Memory B cell (primary cell): Measurements from ENCODE around the gene REC114.
A peak's percentile ranks its signal among the peaks of the same experiment; 100 is the strongest.

Experiments used
- ATAC-seq: fragments of 150-1000 bp; cut with Tn5 transposase; 2 replicates; pipeline ENCODE4 v1.10.0; 2021; ENCODE audit warnings: low read depth, mild to moderate bottlenecking, moderate library complexity
- DNase-seq, 2 donors: peaks; one replicate each; pipeline ENCODE4 v3.0.0; 2022; ENCODE audit warnings: low spot score in 2 of 2
- H3K27ac Mint-ChIP-seq: one replicate; pipeline ENCODE4 v1.8.0; 2022; ENCODE audit warnings: mild to moderate bottlenecking, moderate library complexity, mixed read lengths
- H3K27me3 Mint-ChIP-seq: one replicate; pipeline ENCODE4 v1.8.0; 2022; ENCODE audit warnings: mixed read lengths
- H3K36me3 Mint-ChIP-seq: one replicate; pipeline ENCODE4 v1.8.0; 2022; ENCODE audit warnings: mild to moderate bottlenecking, mixed read lengths
- H3K4me1 Mint-ChIP-seq: one replicate; pipeline ENCODE4 v1.8.0; 2022; ENCODE audit warnings: mixed read lengths
- H3K4me3 Mint-ChIP-seq: one replicate; pipeline ENCODE4 v1.8.0; 2022; ENCODE audit warnings: mild to moderate bottlenecking, moderate library complexity, mixed read lengths
- H3K9me3 Mint-ChIP-seq: one replicate; pipeline ENCODE4 v1.8.0; 2022; ENCODE audit warnings: mixed read lengths

Gene REC114

DNA sequence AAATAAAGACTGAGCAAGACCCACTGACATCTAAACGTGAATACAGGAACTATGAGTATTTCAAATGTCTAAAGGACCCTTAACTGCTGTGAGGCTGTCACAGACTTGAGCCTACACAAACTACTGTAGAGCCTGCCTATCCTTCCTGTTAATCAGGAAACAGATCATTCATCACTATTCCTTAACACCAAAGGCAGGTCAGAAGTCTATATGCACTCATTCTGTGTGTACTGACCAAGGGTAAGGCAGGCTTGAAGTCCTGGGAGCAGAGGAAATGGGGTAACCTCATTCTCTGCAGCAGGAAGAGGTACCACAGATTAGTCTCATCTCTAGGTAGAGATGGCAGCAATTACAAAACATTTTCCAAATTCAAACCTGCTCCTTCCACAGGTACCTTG is 159.5 kb downstream of the REC114 start:
- DNase-seq (no peak), ATAC-seq (no peak)
- H3K27me3 Mint-ChIP-seq = no peaks in the 10 kb centered on the region
- H3K4me3 Mint-ChIP-seq = no peak overlapping the region
- peaks cover 1% of the 10 kb centered on the region for H3K9me3 Mint-ChIP-seq
- no peak overlapping the region for H3K27ac Mint-ChIP-seq
- H3K4me1 Mint-ChIP-seq = peaks cover 26% of the 10 kb centered on the region
- H3K36me3 Mint-ChIP-seq = peaks cover 13% of the 10 kb centered on the region

DNA sequence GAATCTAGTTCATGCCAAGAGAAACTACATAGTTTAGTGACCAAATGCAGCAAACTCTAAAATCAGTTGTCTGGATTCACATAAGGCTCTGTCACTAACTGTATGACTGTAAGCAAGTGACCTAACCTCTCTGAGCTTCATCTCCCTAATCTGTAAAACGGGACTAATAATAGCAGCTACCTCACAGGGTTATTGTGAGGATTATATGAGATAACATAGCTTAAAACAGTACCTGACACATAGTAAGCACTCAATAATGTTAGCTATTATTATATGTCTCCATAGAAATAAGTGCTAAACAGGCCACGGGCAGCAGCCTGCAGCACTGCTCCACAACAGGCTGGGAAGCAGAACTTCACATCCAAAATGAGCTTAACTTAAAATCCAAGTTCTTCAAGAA is 160.0 kb downstream of the REC114 start:
- no peak overlapping the region for H3K27ac Mint-ChIP-seq
- no peak overlapping the region for H3K4me3 Mint-ChIP-seq
- peaks cover 1% of the 10 kb centered on the region for H3K9me3 Mint-ChIP-seq
- ATAC-seq = no peak
- peaks cover 14% of the 10 kb centered on the region for H3K36me3 Mint-ChIP-seq
- DNase-seq = no peak
- no peaks in the 10 kb centered on the region for H3K27me3 Mint-ChIP-seq
- peaks cover 26% of the 10 kb centered on the region for H3K4me1 Mint-ChIP-seq

DNA sequence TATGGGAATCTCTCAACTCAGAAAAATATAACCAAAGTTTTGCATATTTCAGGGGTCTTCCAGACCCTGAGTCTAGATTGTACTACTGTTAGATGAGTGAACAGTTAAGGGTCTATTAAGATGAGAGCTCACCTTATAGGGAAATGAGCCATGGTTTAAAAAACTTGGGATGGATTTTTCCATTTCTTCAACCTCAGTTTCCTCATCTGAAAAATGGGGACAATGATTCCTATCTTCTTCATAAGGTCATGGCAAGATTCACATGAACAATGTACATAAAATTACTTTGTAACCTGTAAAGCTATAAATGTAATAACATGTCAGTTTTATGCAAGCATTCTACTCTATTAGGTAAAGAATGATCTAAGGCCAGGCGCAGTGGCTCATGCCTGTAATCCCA is 161.5 kb downstream of the REC114 start:
- H3K4me1 Mint-ChIP-seq = peaks cover 20% of the 10 kb centered on the region
- ATAC-seq (no peak), DNase-seq (no peak)
- H3K4me3 Mint-ChIP-seq = no peak overlapping the region
- H3K27me3 Mint-ChIP-seq = no peaks in the 10 kb centered on the region
- peaks cover 16% of the 10 kb centered on the region for H3K36me3 Mint-ChIP-seq
- peaks cover 1% of the 10 kb centered on the region for H3K9me3 Mint-ChIP-seq
- no peak overlapping the region for H3K27ac Mint-ChIP-seq

DNA sequence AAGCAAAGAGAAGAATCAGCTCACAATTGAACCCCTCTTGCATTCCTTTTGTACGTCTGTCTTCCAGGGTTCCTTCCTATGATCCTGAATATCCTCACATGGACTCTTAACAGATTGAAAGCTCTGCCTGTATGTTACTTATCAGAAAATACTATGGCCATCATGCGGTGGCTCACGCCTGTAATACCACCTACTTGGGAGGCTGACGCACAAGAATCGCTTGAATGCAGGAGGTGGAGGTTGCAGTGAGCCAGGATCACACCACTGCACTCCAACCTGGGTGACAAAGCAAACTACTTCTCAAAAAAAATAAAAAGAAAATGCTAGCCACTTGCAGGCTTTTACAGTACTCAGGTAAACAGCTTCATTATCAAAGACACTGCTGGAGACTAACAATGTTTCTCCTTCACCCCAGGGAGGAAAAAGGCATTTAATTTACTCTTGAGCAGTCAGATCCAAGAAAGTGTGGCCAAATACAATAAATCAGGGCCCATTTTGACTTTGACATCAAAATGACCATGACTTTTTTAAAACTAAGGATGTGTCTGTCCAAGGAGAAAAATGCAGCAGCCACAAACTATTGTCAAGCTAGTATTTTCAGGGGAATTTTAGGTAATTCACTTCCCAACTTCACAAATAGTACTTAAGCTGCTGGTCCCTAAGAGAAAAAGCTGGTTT is 162.9 kb downstream of the REC114 start:
- ATAC-seq = no peak
- peaks cover 1% of the 10 kb centered on the region for H3K9me3 Mint-ChIP-seq

DNA sequence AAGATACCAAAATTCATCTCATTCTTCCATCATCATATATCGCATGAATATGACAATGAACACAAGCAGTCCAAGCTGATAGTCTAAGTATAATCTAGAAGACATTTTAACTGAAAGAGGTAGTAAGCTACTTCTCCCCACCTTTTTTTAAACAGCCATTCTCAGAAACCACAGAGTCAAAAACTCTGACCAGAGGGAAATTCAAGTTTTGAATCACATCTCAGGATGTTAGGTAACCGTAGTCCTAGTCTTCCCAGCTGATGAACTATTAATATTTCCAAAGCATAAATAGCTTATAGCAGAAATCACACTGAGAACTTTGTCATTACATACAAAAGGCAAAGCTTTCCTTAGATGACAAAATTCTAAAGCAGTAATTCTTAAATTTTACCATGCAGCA is 164.4 kb downstream of the REC114 start:
- Mint-ChIP-seq H3K9me3 (peaks cover 1% of the 10 kb centered on the region), H3K27me3 (no peaks in the 10 kb centered on the region), H3K27ac (no peak overlapping the region), H3K36me3 (peaks cover 18% of the 10 kb centered on the region), H3K4me3 (no peak overlapping the region), H3K4me1 (peaks cover 30% of the 10 kb centered on the region)
- DNase-seq (no peak), ATAC-seq (no peak)

More for the DNA sequence above, 162.9 kb downstream of the REC114 start:
- peaks cover 16% of the 10 kb centered on the region for H3K36me3 Mint-ChIP-seq
- DNase-seq = no peak
- no peak overlapping the region for H3K4me3 Mint-ChIP-seq
- peaks cover 22% of the 10 kb centered on the region for H3K4me1 Mint-ChIP-seq
- no peak overlapping the region for H3K27ac Mint-ChIP-seq
- no peaks in the 10 kb centered on the region for H3K27me3 Mint-ChIP-seq

DNA sequence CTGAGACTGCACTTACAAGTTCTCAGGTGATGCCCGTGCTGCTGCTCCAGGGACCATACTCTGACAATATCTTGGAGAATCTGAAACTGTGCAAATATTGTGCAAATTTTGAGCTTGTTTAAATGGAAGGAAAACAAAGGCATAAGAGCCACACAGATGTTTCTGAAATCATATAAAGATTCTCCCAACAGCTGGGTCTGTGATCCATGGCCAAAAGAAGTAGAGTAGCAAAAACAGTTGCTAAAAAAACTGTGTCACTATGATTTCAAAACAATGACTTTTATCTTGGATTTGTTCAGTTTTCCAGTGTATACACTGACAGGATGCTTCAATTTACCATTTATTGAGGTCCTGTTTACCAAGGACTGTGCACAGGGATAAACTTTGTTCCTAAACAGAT is 164.9 kb downstream of the REC114 start:
- peaks cover 18% of the 10 kb centered on the region for H3K36me3 Mint-ChIP-seq
- H3K9me3 Mint-ChIP-seq = peaks cover 1% of the 10 kb centered on the region
- H3K4me1 Mint-ChIP-seq = peaks cover 30% of the 10 kb centered on the region
- H3K4me3 Mint-ChIP-seq = no peak overlapping the region
- DNase-seq (no peak), ATAC-seq (no peak)
- H3K27ac Mint-ChIP-seq = no peak overlapping the region
- H3K27me3 Mint-ChIP-seq = no peaks in the 10 kb centered on the region

DNA sequence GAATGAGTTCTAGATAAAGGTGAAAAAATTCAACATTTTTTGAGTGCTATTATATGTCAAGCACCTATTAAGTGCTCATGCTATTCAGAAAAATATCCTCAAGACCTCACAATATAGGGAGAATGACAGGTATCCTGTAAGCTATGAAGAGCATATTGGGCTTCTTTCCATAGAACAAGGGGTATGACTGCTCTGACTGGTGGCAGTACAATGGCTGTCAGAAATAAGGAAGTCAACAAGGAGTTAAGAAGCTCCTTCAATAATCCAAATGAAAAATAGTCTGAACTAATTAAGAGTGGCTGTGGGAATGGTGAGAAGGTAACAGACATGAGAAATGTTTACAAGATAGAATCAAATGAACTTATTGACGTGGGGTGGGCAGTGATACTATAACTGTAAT is 165.5 kb downstream of the REC114 start:
- peaks cover 1% of the 10 kb centered on the region for H3K9me3 Mint-ChIP-seq
- H3K4me1 Mint-ChIP-seq = peaks cover 27% of the 10 kb centered on the region
- no peak overlapping the region for H3K4me3 Mint-ChIP-seq
- no peaks in the 10 kb centered on the region for H3K27me3 Mint-ChIP-seq
- DNase-seq = no peak
- peaks cover 18% of the 10 kb centered on the region for H3K36me3 Mint-ChIP-seq
- H3K27ac Mint-ChIP-seq = peak overlapping the region; percentile 5
- no peak for ATAC-seq

DNA sequence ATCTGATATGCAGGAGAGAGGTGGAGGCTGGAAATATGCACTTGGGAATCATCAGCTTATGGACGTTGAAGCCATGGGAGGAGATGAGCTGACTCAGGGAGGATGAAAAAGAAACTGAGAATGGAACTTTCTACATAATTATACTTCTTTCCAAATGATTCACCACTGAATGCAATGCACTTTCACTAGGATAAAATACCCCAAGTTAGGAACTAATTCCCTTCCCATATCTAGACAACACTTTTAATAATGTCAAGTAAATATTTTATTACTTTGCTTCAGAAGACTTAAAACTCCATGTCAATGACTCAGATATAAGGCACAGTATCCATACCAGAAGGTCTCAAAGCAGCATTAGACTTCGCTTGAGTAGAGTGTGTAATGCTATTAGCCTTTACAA is 166.0 kb downstream of the REC114 start:
- H3K4me3 Mint-ChIP-seq = no peak overlapping the region
- H3K27ac Mint-ChIP-seq = peak overlapping the region; percentile 5
- ATAC-seq = no peak
- peaks cover 1% of the 10 kb centered on the region for H3K9me3 Mint-ChIP-seq
- H3K4me1 Mint-ChIP-seq = peaks cover 27% of the 10 kb centered on the region
- no peak for DNase-seq
- H3K27me3 Mint-ChIP-seq = no peaks in the 10 kb centered on the region
- H3K36me3 Mint-ChIP-seq = peaks cover 18% of the 10 kb centered on the region
